ENCODE results near the gene GRAP2.

GRAP2 gene

GRCh38 chr22:39926753-39927152, 25.9 kb downstream of the GRAP2 start:
- FAIRE-seq, result no peak

GRCh38 chr22:39927544-39927943, 26.7 kb downstream of the GRAP2 start:
- FAIRE-seq, result no peak

GRCh38 chr22:39928536-39929520, 27.9 kb downstream of the GRAP2 start:
- no peak for FAIRE-seq

- no peak for FAIRE-seq
Measured at GRCh38 chr22:39931251-39931650, 30.4 kb downstream of the GRAP2 start.

GRCh38 chr22:39932166-39932565, 31.3 kb downstream of the GRAP2 start:
- no peak for FAIRE-seq

- FAIRE-seq, result no peak
Measured at GRCh38 chr22:39932918-39933649, 32.2 kb downstream of the GRAP2 start.

GRCh38 chr22:39933741-39934140, 32.9 kb downstream of the GRAP2 start:
- no peak for FAIRE-seq

GRCh38 chr22:39935116-39935515, 34.2 kb downstream of the GRAP2 start:
- FAIRE-seq, result no peak

- no peak for FAIRE-seq
Measured at GRCh38 chr22:39935612-39936011, 34.7 kb downstream of the GRAP2 start.

GRCh38 chr22:39936523-39937145, 35.8 kb downstream of the GRAP2 start:
- no peak for FAIRE-seq

- FAIRE-seq, result no peak
Measured at GRCh38 chr22:39937906-39938305, 37.0 kb downstream of the GRAP2 start.

- FAIRE-seq, result no peak
Measured at GRCh38 chr22:39938509-39939111, 37.7 kb downstream of the GRAP2 start.

GRCh38 chr22:39939830-39940229, 38.9 kb downstream of the GRAP2 start:
- FAIRE-seq, result no peak

- no peak for FAIRE-seq
Measured at GRCh38 chr22:39940757-39941305, 39.9 kb downstream of the GRAP2 start.

GRCh38 chr22:39941601-39942000, 40.7 kb downstream of the GRAP2 start:
- no peak for FAIRE-seq

GRCh38 chr22:39942439-39943230, 41.8 kb downstream of the GRAP2 start:
- FAIRE-seq, result no peak

GRCh38 chr22:39943337-39943736, 42.5 kb downstream of the GRAP2 start:
- no peak for FAIRE-seq

- FAIRE-seq, result no peak
Measured at GRCh38 chr22:39943953-39944872, 43.3 kb downstream of the GRAP2 start.

GRCh38 chr22:39946126-39946502, 45.2 kb downstream of the GRAP2 start:
- FAIRE-seq, result no peak

- no peak for FAIRE-seq
Measured at GRCh38 chr22:39946503-39947219, 45.8 kb downstream of the GRAP2 start.

All from colon (tissue), 2 donors.